Stimulated activated CD4-positive, alpha-beta T cell treated with anti-CD3 and anti-CD28 coated beads, Interleukin-12 subunit alpha, Interleukin-12 subunit beta, amount 100 ng/mL, for 4 hours (primary cell): Measurements from ENCODE around the gene NCLN.
A peak's percentile ranks its signal among the peaks of the same experiment; 100 is the strongest.
"Not testable (repeated sequence)": the region's sequence is repeated elsewhere in the genome, so short reads cannot be mapped to it uniquely, and the experiment has no call there.

Experiments
- DNase-seq: peaks from one replicate; pipeline ENCODE4 v3.0.0-alpha.2; 2020

NCLN gene

DNA sequence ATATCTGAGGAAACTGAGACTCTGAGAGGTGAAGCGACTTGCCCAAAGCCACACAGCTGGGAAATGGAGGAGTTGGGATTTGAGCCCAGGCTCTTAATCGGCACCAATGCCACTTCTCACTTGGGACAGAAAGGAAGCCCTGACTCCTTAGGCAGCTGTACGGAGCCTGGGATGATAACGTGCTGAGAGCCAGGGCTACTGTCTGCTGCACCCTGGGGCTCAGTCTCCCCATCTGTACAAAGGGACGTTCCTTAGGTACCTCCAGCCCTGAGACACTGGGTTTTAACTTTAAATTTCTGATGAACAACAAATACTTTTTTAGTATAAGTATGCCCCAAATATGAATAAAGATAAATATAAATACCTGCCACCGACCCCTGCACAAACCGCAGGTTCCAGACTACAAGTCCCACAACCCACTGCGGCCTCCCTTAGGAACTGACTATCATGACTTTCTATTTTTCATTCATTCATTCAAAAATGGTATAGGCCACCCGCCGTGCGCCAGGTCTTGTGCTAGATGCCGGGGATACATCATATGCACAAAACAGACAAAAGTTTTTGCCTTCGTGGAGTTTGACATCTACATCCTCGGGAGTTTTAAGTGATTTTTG lies 776 bp upstream of the NCLN start:
- DNase-seq: peak; percentile 62

DNA sequence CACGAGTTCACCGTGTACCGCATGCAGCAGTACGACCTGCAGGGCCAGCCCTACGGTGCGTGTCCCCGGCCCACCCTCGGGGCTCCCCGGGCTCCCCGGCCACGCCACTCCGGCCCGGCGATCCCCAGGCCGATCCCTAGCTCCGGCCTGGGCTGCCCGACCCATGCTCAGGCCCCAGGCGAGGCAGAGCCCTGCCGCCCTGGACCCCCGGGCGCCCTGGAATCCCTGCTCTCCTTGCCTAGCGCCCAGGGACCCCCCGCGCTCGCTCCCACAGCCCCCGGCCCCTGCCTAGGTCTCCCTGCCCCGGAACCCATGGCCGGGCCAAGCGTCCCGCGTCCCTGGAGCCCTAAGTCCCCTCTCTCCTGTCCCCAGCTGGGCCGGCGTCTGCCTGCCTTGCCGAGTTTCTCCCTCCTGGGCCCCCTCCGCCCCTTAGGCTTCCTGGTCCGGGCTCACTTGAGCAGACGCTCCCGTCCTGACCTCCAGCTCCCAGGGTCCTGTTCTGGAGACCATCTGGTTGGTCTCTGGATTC lies 494 bp downstream of the NCLN start:
- DNase-seq: no peak

DNA sequence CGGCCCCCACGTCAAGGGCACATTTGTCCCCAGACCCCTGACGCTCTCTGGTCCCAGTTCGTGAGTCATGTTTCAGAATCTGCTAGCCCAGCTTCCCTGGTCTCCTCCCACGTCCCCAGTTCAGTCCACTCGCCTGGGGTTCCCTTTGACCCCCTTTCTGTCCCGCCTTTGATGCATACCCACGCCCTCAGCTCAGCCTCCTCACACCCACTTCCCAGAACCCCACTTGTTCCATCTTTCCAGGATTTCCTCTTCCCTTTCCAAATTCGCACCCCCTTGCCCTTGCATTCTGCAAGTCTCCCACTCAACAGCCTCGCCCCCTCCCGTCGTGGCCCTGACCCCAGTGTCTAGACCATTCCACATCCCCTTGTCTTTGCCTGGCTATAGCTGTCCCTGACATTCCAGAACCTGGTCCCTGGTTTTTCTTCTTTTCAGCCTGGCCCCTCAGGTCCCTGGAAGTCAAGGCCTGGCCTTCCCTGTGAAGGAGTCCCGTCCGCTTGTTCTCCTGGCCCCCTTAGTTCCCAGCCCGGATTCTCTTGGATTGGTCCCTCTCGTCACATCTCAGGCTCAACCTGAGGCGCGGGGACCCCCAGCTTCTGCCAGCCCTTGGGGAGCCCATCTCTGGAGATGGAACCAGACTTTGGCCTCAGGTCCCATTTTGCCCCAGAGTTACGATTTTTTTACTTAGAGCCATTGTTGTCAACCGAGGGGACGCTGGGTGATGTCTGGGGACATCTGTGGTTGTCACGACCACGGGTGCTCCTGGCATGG lies 1.3 kb downstream of the NCLN start:
- DNase-seq: no peak

DNA sequence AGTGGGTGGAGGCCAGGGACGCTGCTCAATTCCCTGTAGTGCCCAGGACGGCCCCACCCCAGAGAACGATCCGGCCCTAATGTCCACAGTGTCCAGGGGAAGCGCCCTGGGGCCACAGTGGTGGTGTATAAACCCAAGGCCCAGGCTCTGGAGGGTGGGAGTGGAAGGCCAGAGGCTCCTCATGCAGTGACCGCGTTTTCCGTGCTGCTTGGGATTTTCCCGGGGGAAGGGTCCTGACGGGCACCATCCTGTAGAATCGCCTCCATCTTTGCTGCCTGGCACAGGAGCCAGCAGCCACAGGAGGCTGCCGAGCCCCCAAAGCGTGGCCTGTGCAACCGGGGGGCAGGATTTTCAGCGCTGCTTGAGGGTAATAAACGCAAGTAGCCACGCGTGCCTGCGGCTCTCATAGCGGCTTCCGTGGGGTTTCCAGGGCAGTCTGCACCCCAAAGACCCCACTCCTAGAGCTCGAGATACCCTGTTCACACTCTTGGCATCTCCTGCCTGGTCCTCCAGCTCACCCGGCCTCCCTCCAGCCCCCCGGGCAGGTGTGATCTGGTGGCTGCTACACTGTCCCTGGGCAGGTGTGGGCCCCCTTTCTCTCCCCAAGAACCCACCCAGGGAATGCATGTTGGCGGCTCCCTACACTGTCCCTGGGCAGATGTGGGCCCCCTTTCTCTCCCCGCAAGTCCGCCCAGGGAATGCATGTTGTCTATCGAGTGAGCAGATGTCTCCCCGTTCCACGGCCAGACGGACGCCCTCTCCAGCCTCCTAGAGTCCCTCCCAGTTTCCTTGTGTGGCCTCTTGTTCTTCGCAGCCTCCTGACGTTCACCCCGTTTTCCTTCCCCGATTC lies 2.2 kb downstream of the NCLN start:
- no peak for DNase-seq

DNA sequence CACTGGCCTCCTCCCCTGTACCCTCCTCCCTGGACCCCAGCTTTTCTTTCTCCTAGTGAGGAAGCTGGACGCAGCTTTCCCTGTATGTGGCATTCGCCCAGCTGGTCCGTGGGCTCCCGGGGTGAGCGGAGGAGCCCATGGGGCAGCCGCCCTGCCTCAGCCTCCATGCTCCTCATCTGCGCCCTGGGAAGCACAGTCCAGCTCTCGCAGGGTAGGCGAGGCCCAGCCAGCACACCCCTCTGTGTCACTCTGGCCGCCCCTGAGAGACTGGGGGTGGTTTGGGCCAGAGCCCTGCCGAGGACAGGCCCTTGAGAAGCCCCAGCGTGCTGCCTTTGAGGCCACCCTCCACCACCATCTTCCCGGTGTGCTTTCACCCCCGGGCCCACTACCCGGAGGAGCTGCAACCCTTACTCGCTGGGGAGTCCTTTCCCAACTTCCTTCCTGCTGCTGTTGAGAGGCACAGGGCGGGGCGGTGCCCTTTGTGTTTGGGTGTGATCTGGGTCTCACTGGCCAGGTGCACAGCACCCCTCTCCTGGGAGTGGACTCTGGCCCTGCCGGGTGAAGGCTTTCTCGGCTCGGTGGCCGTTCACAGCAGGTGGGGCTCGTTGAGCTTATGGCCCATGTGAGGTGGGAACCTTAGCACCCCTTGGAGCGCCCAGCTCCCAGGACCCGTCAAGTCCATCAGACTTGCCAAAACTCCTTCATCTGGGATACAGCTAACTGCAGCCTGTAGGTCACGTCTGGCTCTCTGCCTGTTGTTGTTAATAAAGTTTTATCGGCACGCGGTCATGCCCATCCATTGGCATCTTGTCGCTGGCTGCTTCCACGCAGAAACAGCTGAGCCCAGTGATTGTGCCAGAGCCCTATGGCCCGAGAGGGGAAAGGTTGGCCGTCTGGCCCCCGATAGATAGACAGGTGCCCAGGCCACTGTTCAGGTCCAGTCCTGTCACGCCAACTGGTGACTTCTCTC lies 3.2 kb downstream of the NCLN start:
- no peak for DNase-seq

DNA sequence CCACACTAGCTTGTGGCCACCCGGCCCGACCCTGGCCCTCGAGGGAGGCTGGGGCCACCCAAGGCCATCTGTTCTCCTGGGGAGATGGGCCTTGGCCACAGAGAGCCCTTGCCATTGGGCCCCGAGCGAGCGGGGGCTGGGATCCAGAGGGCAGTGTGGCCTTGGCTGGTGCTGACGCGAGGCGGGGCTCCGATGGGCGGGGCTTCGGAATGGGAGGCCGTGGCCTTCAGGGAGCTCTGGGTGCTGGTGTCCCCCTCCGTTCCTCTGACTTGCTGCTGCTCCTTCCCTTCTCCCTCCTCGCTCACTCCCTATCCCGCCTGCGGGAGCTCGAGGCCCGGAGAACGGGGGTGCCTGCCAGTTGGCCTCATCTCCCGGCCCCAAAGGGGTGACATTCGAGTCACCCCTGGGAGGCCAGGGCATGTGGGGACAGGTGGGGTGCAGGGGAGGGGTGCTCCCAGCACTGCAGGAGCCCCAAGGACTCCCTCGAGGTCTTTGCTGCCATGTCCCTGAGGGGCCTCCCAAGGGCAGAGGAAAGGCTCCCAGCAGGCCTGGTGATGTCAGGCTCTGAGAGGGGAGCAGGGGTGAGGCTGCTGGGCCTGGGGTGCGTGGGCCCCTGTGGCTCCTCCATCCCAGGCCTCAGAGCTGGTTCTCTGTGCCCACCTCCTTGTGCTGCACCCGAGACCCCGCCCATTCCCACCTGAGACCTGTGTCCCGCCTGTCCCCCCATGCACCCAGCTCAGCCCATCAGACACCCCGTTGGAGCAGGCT lies 4.2 kb downstream of the NCLN start:
- no peak for DNase-seq

DNA sequence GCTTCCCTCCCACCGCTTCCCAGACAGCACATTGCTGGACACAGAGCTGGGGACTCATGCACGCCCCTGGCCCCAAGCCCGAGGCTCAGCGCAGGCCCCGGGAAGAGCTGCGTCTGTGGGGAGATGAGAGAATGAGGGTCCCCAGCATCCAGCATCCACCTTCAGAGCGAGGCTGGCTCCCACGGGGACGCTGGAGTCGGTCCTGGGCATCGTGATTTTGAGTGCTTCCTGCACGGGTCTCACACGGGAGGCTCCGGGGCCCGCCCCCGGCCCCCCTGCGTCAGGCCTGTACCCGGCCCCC lies 4.7 kb downstream of the NCLN start:
- no peak for DNase-seq

DNA sequence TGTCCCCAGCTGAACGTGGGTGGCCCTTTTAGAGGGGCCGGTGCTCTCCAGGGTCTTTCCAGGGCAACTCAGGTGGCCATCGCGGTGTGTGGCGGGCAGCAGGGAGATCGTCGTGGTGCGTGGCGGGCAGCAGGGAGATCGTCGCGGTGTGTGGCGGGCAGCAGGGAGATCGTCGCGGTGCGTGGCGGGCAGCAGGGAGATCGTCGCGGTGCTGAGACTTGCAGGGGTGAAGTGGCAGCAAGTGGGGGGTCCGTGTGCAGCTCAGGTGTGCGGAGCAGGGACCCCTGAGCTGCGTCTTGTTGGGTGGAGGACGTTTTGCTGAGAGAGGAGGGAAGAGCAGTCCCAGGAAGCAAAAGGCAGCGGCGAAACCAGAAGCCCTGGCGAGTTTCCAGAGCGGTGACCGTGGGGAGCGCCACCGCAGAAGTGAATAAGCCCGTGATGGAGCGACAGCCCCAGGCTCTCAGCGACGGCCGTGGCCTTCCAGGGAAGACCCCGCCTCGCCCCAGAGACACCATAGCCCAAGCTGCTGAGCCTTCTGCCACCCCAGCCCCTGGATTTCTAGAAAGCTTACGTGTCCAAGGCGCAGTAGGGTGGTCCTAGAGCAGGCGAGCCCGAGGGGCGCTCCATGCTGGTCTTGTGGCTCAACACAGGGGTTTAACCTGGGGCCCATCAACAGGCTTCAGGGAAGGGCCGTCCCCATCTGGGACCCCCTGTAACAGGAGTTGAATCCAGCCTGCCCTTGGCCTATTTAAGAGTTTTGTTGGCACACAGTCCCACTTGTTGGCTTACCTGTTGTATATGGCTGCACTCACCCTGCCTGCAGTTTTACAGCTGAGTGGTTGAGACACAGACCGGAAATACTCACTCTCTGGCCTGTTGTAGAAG lies 5.4 kb downstream of the NCLN start:
- no peak for DNase-seq

DNA sequence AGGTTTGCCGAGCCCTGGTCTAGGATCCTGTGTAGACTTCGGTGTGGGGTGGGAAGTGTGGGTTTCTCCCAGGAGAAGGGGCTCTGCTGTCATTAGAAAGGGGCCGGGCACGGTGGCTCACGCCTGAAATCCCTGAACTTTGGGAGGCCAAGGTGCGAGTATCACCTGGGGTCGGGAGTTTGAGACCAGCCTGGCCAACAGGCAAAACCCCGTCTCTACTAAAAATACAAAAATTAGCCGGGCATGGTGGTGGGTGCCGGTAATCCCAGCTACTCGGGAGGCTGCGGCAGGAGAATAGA lies 6.0 kb downstream of the NCLN start:
- not testable (repeated sequence) for DNase-seq

DNA sequence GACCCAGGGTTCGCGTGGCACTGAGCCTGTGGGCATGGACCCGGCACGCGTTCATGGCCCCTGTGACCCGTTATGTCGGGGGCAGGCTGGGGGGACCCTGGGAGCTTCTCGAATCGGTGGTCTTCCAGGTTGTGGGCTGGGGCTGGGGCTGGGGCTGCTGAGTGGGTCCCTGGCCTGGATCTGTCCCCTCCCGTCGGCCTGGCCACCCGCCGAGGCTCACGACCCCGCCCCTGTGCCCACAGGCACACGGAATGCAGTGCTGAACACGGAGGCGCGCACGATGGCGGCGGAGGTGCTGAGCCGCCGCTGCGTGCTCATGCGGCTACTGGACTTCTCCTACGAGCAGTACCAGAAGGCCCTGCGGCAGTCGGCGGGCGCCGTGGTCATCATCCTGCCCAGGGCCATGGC lies 6.5 kb downstream of the NCLN start:
- DNase-seq: no peak

DNA sequence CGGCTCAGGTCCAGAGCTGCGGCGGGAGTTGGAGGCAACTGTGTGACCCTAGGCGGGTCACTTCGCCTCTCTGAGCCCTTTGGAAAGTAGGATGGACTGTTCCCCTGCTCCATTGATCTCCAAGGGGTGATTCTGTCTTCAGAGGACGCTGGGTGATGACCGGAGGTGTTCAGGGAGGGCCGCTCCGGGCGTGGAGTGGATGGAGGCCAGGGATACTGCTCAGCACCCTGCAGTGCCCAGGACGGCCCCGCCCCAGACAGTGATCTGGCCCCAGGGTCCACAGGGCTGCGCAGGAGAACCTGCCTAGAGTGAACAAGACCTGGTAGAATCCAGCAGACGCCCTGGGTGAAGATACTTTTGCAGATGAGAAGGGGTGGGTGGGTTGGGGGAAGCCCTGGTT lies 7.0 kb downstream of the NCLN start:
- DNase-seq: no peak

DNA sequence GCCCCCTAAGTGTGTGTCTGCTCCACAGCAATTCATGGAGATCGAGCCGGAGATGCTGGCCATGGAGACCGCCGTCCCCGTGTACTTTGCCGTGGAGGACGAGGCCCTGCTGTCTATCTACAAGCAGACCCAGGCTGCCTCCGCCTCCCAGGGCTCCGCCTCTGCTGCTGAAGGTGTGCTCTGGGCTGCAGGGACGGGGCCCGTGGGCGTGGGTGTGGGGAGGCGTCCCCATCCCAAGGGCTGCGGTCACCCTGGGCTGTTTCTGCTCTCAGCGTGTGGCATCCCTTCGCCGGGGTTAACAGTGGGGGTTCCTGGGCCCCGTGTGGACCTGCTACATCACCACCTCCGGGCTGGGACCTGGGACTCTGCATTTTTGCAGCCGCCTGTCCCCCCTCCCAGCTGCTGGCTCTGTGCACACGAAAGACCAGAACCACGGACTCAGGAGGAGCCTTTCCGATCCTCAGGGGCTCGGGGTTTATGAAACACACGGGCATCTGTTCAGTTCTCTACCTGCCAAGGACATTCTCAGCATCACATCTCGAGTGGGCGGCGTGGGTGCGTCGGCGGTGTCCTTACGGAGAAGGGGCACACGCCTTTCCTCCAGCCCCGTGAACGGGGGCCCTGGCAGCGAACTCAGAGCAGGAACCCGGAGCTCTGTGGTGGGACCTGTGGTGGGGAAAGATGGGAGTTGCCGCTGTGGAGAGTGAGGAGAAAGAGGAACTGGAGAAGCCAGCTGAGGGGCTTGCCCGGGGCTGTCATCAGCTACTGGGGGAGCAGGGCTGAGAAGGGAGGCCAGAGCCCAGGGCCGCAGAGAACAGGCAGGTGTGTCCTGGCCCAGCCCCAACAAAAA lies 7.8 kb downstream of the NCLN start:
- no peak for DNase-seq

DNA sequence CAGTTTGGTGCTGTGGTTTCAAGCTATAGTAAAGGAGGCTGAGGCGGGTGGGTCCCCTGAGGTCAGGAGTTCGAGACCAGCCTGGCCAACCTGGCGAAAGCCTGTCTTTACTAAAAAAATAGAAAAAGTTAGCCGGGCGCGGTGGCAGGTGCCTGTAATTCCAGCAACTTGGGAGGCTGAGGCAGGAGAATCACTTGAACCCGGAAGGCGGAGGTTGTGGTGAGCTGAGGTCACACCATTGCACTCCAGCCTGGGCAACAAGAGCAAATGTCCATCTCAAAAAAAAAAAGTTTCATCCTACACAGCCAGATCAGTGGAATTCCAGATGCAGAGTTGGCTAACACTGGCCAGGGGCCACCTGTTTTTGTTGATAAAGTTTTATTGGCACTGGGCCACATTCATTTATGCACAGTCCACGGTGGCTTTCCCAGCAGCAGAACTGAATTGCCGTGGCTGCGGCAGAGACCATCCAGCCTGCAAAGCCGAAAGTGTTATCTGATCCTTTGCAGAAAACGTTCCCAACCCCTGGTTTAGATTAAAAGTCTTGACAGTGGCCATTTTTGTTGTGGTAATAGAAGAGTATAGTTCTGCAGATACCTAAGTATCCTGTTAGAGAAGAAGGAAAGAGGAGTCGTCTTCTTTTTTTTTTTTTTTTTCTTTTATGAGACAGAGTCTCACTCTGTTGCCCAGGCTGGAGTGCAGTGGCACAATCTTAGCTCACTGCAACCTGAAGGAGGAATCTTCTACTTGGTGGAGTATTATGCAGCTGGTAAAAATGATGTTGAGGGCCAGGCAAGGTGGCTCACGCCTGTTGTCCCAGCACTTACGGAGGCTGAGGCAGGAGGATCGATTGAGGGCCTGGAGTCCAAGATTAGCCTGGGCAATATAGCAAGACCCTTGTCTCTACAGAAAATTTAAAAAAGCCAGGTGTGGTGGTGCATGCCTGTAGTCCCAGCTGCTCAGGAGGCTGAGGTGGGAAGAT lies 8.7 kb downstream of the NCLN start:
- DNase-seq: no peak

DNA sequence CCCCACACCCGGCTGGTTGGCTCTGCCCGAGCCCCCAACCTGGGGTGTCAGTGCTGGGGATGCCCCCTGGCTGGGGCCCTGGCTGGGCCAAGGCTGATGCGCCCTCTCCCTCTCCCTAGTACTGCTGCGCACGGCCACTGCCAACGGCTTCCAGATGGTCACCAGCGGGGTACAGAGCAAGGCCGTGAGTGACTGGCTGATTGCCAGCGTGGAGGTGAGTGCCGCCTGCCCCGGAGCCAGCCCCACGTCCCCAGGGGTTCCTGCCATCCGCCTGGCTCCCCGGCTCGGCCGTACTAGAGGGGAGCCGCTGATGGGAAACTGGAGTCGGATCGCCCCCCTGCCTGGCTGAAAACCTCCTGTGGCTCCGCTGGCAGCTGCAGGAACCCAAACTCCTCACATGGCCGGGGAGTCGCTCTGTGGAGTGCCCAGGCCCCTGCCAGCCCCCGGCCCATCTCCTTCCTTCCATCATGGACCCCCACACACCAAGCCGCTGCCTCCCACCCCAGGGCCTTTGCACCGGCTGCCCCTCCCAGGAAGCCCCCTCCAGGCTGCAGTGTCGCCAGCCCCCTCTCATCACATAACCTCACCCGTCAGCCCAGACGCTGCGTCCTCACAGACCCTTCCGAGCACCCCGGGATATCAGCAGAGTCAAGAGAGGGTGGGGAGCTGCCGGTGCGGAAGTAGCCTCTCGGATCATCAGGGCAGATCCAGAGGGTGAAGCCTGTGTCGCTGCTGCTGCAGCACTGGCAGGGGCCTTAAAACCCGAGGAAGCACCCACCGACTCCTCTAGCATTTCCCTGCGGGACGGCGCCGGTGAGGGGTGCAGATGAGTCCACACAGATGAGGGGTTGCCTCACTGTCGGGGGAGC lies 10.6 kb downstream of the NCLN start:
- DNase-seq: no peak

DNA sequence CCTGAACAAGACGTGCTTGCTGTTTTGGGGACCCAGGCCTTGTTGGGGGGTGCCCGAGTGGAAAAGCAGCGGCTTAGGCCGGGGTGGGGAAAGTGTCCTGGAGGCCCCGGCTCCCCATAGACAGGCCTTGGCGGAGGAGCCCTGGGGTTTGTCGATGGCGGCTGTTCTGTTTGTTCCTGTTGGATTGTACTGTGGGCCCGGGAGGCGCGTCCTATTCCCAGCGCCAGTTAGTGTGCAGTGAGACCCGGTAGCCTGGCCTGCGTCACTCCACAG lies 11.1 kb downstream of the NCLN start:
- DNase-seq: no peak

DNA sequence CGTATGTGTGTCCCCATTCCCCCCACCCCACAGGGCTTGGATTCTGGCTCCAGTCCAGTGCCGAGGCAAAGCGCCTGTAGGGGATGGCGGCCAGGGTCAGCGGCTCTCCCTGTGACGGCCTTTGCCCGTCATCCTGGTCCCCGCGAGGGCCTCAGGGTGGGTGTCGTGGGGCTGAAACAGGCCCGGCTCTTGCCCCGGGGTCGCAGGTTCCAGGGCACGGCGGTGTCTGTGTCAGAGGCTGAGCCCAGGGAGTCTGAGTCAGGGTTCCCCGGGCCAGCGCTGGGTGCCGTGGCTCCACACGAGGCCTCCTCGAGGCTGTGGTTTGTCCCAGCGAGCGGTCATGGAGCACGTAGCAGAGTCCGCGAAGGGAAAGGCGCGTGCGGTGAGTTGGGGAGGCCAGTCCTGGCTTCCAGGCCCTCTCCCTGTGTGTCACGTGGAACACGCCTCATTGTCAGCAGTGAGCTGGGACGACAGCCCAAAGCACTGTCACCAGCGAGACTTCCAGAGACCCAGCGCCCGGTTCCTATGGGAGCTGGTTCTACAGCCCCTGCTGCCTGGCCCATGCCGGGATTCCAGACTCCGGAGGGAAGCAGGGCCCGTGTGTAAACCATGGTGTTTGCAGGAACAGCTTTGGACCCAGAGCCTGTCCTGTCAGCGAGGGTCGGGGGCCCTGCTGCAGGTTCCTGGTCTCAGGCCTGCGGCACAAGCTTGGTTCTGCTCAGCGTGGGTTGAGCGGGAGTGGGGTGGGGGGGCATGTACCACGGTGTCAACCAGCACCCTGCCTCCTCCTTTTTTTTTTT lies 13.4 kb downstream of the NCLN start:
- DNase-seq: no peak

DNA sequence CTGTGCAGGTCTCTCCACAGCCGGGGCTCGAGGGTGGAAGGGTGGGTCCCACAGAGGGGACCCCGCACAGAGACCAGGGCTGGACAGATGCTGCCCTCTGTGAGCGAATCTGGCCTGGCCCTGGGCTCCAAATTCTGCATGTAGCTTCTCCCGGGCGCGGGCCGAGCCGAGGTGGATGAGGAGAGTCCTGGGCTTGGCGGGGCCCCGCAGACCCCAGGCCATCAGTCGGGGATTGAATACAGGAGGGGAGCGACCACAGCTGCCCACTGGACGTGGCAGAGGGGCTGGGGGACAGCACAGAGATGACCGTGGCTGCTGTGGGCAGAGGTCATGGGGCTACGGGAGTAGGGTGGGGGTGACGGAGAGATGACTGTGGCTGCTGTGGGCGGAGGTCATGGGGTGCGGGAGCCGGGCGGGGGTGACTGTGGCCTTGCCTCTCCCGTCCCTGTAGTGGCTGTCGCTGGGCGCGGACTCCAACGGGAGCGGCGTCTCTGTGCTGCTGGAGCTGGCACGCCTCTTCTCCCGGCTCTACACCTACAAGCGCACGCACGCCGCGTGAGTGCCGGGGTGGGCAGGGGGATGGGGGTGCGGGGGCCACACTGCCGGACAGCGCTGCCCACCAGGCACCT lies 15.5 kb downstream of the NCLN start:
- no peak for DNase-seq
